Stimulated activated effector memory CD8-positive, alpha-beta T cell treated with anti-CD3 and anti-CD28 coated beads, Interleukin-12 subunit alpha, Interleukin-12 subunit beta, amount 100 ng/mL, for 72 hours (primary cell): ENCODE data around the gene FAM89B.

Experiments
- ATAC-seq: fragments of 150-1000 bp; cut with Tn5 transposase; 2 replicates; pipeline ENCODE4 v1.10.0; 2021
- DNase-seq, 2 donors: peaks; one replicate each; pipeline ENCODE4 v3.0.0; 2021 to 2022; ENCODE audit warnings: low spot score in 2 of 2
- H3K27ac Mint-ChIP-seq: one replicate; pipeline ENCODE4 v1.8.0; 2022; ENCODE audit warnings: mild to moderate bottlenecking, mixed read lengths
- H3K36me3 Mint-ChIP-seq: one replicate; pipeline ENCODE4 v1.8.0; 2022; ENCODE audit warnings: mild to moderate bottlenecking, mixed read lengths
- H3K4me1 Mint-ChIP-seq: one replicate; pipeline ENCODE4 v1.8.0; 2022; ENCODE audit warnings: mixed read lengths
- H3K4me3 Mint-ChIP-seq: one replicate; pipeline ENCODE4 v1.8.0; 2022; ENCODE audit warnings: mild to moderate bottlenecking, mixed read lengths
- H3K9me3 Mint-ChIP-seq: one replicate; pipeline ENCODE4 v1.8.0; 2022; ENCODE audit warnings: mixed read lengths

The FAM89B gene

GRCh38 chr11:65548395-65548794, 23.9 kb upstream of the FAM89B start:
- peaks cover 76% of the 10 kb centered on the region for H3K4me1 Mint-ChIP-seq
- DNase-seq (no peak), ATAC-seq (no peak)
- peak overlapping the region; percentile 62 for H3K27ac Mint-ChIP-seq
- H3K9me3 Mint-ChIP-seq = no peaks in the 10 kb centered on the region
- H3K36me3 Mint-ChIP-seq = peaks cover 53% of the 10 kb centered on the region
- H3K4me3 Mint-ChIP-seq = peak overlapping the region; percentile 75

DNA sequence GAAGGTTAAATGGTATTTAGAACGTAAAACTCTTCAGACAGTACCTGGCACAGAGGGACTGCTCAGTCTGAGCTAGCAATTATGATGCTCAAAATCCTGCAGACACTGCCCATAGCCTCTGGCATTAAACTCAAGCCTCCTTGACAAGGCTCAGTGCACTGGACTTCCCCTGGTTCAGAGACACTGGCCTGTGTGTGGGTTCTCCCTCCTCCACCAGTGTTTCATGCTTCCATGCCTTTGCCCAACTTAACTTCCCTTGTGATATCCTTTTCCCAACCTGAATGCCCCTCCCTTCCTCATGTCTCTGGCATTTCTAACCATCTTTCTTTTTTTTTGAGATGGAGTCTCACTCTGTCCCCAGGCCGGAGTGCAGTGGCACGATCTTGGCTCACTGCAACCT, 23.2 kb upstream of the FAM89B start:
- Mint-ChIP-seq H3K9me3 (no peaks in the 10 kb centered on the region), H3K36me3 (peaks cover 50% of the 10 kb centered on the region), H3K4me3 (no peak overlapping the region), H3K27ac (no peak overlapping the region), H3K4me1 (peaks cover 73% of the 10 kb centered on the region)
- ATAC-seq = no peak
- no peak for DNase-seq

DNA sequence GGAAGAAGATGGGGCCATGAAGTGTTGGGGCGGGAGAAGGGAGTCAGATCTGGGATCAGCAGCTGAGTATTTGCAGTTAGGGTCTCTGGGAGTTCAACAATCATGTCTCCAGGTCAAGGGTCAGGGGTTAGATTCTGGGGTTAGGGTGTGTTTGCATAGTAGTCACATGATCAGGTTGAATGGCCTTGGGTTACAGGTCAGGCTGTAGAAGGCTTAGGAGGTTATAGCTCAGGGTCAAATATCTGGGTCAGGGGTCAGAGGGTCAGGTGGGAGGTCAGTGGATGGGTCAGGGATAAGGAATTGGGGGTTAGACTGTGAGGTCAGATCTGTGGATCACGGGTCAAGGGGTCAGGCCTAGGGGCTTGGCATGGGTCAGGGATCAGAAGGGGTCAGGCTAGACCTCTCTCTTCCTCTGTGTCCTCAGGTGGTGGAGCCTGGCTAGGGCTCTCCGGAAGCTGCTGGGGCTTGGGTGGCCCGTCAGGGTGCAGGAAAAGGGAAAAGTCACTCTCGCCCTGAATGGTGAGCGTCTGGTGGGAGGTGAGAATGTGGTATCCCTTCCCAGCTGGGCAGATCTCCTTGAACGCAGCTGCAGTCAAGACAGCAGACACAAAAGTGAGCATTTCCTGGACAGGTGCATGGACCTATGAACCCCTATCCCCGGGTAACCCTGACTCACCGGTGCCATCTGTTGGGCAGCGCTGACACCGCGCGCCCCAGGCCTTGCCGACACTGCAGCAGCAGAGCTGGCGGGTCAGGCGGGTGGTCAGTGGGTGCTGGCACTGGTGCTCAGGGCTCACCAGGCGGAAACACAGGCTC, 20.6 kb upstream of the FAM89B start:
- Mint-ChIP-seq H3K4me1 (peaks cover 74% of the 10 kb centered on the region), H3K36me3 (peaks cover 43% of the 10 kb centered on the region), H3K9me3 (no peaks in the 10 kb centered on the region), H3K27ac (peak overlapping the region; percentile 79), H3K4me3 (no peak overlapping the region)
- ATAC-seq (peak; percentile 54), DNase-seq (peak; percentile 47 to 82)

DNA sequence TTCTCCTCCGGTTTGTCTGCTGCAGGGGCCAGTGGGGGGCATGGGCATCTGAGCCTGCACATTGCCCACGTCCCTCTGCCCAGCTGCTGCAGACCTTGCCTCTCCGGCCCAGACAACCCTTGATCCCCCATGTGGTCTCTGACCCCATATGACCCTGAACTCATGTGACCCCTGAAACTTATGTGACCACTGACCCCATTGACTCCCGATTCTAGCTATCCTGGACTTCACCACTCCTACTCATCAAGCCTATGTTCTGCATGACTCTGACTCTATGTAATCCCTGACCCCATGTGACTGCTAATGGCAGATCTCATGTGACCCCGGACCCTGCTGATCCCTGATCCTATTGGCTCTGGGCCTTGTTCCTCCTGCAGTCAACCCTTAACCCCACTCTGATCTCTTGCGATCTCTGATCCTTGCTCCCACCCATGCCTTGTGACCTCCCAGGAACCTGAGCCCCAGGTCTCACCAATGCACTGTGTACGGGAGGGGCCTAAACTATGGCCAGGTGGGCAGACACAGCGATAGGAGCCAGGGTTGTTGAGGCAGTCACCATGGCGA, 19.9 kb upstream of the FAM89B start:
- H3K4me3 Mint-ChIP-seq = no peak overlapping the region

GRCh38 chr11:65553301-65554001, 18.9 kb upstream of the FAM89B start:
- peaks cover 67% of the 10 kb centered on the region for H3K4me1 Mint-ChIP-seq
- DNase-seq = no peak
- peak overlapping the region; percentile 75 for H3K4me3 Mint-ChIP-seq
- no peak overlapping the region for H3K27ac Mint-ChIP-seq
- H3K36me3 Mint-ChIP-seq = peaks cover 40% of the 10 kb centered on the region
- no peaks in the 10 kb centered on the region for H3K9me3 Mint-ChIP-seq
- peak; percentile 58 for ATAC-seq

More for the DNA sequence above, 19.9 kb upstream of the FAM89B start:
- DNase-seq = no peak
- Mint-ChIP-seq H3K9me3 (no peaks in the 10 kb centered on the region), H3K36me3 (peaks cover 43% of the 10 kb centered on the region), H3K27ac (peak overlapping the region; percentile 79), H3K4me1 (peaks cover 76% of the 10 kb centered on the region)
- no peak for ATAC-seq

GRCh38 chr11:65554057-65554818, 18.1 kb upstream of the FAM89B start:
- Mint-ChIP-seq H3K27ac (peak overlapping the region; percentile 90), H3K9me3 (no peaks in the 10 kb centered on the region), H3K4me1 (peaks cover 66% of the 10 kb centered on the region), H3K36me3 (peaks cover 32% of the 10 kb centered on the region), H3K4me3 (peak overlapping the region; percentile 75)
- DNase-seq = no peak
- no peak for ATAC-seq

DNA sequence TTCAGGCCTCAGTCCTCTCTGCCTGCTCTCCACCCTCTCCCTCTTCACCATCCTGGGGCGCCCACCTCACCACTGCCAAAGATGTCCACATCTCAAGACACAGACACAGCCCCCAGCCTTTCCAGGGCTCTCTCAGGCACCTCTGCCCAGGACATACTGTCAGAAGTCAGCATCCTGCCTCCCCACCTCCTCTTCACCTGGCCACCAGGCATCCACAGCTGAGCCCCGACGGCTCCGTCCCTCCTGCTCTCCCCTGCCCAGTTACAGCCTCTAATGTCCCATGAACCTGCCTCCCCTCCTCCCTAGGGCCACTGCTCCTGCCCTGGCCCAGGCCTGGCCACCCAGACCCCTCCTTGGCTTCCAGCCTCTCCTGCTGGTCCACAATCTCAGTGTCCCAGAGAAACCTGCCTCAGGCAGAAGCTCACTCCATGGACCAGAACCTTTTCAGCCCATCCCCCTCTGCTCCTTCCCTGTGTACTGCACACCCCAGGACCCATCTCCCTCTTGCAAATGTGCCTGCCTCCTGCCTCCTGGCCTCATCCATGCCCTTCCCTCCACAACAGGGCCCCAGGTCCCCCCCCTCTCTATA, 17.4 kb upstream of the FAM89B start:
- peaks cover 72% of the 10 kb centered on the region for H3K4me1 Mint-ChIP-seq
- peaks cover 28% of the 10 kb centered on the region for H3K36me3 Mint-ChIP-seq
- no peaks in the 10 kb centered on the region for H3K9me3 Mint-ChIP-seq
- H3K27ac Mint-ChIP-seq = peak overlapping the region; percentile 90
- no peak for DNase-seq
- peak overlapping the region; percentile 75 for H3K4me3 Mint-ChIP-seq
- ATAC-seq = no peak

DNA sequence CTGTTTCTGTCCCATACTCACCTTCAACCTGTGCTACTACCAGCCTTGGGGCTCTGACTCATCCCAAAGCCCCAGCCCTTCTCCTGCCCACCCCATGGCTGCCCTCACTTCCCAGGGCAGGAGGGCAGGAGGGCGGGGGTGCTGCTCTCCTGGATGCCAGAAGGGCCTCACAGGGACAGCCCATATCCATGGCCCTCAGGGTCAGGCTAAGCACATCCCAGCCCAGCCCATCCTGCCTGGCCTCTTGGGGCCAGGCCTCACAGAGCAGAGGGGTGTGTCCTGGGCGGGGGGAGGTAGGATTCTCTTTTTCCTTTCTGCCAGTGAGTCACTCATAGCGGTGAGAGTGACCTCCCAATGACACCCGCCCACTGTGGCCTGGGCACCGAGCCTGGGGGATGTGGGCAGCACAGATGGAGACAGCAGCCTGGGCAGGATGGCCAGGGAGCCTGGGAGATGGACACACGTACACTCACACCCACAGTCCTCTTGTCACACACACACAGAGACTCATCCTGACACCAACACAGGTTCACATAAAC, 16.6 kb upstream of the FAM89B start:
- H3K4me3 Mint-ChIP-seq = peak overlapping the region; percentile 75
- peaks cover 20% of the 10 kb centered on the region for H3K36me3 Mint-ChIP-seq
- peaks cover 80% of the 10 kb centered on the region for H3K4me1 Mint-ChIP-seq
- H3K9me3 Mint-ChIP-seq = no peaks in the 10 kb centered on the region
- ATAC-seq (peak; percentile 46), DNase-seq (no peak)
- peak overlapping the region; percentile 90 for H3K27ac Mint-ChIP-seq

- Mint-ChIP-seq H3K4me3 (peak overlapping the region; percentile 75), H3K27ac (peak overlapping the region; percentile 90), H3K9me3 (no peaks in the 10 kb centered on the region), H3K36me3 (peaks cover 11% of the 10 kb centered on the region), H3K4me1 (peaks cover 73% of the 10 kb centered on the region)
- ATAC-seq (no peak), DNase-seq (no peak)
Observed at GRCh38 chr11:65556470-65557279, 15.7 kb upstream of the FAM89B start.

GRCh38 chr11:65557280-65558001, 14.9 kb upstream of the FAM89B start:
- Mint-ChIP-seq H3K27ac (peak overlapping the region; percentile 90), H3K4me3 (peak overlapping the region; percentile 75), H3K4me1 (peaks cover 71% of the 10 kb centered on the region), H3K9me3 (no peaks in the 10 kb centered on the region), H3K36me3 (peaks cover 5% of the 10 kb centered on the region)
- DNase-seq (no peak), ATAC-seq (no peak)

DNA sequence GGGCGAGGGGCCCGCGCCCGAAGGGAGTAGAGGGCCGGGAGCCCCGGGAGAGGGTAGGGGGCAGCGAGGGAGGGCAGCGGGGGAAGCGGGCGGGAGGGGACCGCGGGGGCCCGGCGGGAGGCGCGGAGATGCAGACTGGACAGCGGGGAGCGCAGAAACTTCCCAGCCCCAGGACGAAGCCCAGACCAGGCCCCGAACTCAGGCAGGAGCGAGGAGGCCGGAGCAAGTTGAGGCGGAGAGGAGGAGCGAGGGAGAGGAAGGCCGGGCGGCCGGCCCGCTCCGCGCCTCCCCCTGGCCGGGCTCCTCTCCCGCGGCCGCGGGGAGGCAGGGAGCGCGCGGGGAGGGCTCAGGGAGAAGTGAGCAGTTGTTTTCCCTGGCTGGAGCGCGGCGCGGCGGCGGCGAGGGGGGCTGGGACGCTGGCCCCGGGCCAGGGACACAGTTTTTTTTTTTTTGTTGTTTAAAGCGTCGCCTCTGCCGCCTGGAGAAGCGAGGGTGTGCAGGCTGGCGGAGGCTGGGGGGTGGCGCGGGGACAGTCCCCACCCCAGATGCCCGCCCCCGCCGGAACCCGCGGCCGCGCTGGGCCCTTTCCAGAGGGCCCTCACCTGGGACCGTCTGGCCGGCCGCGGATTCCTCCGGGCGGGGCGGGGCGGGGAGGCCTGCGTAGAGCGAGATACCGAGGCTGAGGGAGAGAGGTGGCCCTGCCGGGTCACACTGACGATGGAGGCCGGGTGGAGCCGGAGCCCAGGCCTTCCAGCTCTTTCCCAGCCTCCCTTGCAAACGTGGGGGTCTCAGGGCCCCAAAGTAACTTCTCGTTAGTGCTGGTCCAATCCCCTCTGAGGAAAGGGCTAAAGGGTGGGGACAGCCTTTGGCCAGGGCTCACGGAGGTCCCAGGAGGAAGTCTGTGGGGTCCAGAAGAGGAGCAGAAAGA, 14.1 kb upstream of the FAM89B start, which contains the start of gene LTBP3:
TSS of gene LTBP3 (minus strand) at position 358 of the 928 bp plus-strand sequence. CDS start 400 bp downstream, outside the sequence.
- Mint-ChIP-seq H3K4me1 (peaks cover 66% of the 10 kb centered on the region), H3K36me3 (peaks cover 5% of the 10 kb centered on the region), H3K27ac (peak within 1 kb of the TSS; percentile 90), H3K4me3 (peak within 1 kb of the TSS; percentile 75), H3K9me3 (no peaks in the 10 kb centered on the region)
- ATAC-seq (peak; percentile 54), DNase-seq (no peak)

DNA sequence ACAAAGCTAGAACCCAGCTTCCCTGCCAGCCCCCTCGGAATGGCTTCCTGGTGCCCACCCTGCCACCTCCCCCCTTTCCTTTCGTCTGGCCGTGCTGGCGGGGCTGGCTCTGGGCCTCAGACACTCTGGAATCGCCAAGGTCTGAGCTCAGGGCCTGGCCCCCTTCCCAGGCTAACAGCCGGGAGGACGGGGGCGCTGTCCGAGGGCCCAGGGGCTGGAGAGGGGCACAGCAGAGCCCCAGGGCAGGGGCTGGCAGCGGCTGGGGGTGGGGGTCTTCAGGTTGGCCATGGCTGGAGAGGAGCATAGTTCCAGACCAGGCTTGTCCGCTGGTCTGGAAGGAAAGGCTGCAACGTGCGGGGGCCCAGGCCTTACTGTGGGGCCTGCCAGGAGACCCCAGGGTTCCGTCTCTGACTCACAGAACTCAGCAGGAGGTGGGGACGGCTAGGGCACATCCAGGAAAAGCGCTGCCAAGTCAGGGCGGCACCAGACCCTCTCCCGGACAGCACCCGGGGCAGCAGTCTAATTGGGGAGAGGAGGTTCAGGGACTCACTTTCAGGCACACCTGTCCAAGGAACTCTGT, 13.3 kb upstream of the FAM89B start:
- Mint-ChIP-seq H3K9me3 (no peaks in the 10 kb centered on the region), H3K27ac (peak overlapping the region; percentile 90), H3K4me1 (peaks cover 64% of the 10 kb centered on the region), H3K36me3 (peaks cover 5% of the 10 kb centered on the region), H3K4me3 (peak overlapping the region; percentile 75)
- DNase-seq (no peak), ATAC-seq (no peak)
